Brain microvascular endothelial cell (primary cell): Measurements from ENCODE around the gene HMGXB3.
"Not testable (repeated sequence)": the region's sequence is repeated elsewhere in the genome, so short reads cannot be mapped to it uniquely, and the experiment has no call there.

Experiments
- DNase-seq: peaks from one replicate; pipeline ENCODE4 v3.0.0-alpha.2; 2020
- H3K27ac ChIP-seq: fragments of 250-450 bp; sonication (Bioruptor Pico); 2 replicates; pipeline ENCODE4 v1.5.1; 2020; ENCODE audit warnings: mild to moderate bottlenecking, moderate library complexity
- H3K27me3 ChIP-seq: fragments of 250-450 bp; sonication (Bioruptor Pico); replicated peaks from 2 replicates; pipeline ENCODE4 v1.5.1; 2020; ENCODE audit warnings: mild to moderate bottlenecking
- H3K36me3 ChIP-seq: fragments of 250-450 bp; sonication (Bioruptor Pico); replicated peaks from 2 replicates; pipeline ENCODE4 v1.5.1; 2020; ENCODE audit warnings: mild to moderate bottlenecking
- H3K4me3 ChIP-seq: 2 replicates; pipeline ENCODE4 v1.5.1; 2011; ENCODE audit warnings: low read depth, mild to moderate bottlenecking, control low read depth, low read length, moderate library complexity
- CTCF ChIP-seq: IDR thresholded peaks from 2 replicates; pipeline ENCODE4 v1.5.1; 2011; ENCODE audit warnings: low read depth, mild to moderate bottlenecking, moderate library complexity, low read length, control low read depth, inconsistent platforms; ENCODE audit errors: missing control alignments
- in situ Hi-C: cut with HindIII; loops from 2 replicates; pipeline ENCODE4 v1.10.0; 2017; ENCODE audit warnings: low sequenced_read_pairs, low pct_ligation_motif_present

The HMGXB3 gene

GRCh38 chr5:150043657-150044328, 43.3 kb downstream of the HMGXB3 start:
- H3K27me3 ChIP-seq: no peaks in the 10 kb centered on the region
- in situ Hi-C loops: no loop called here
- DNase-seq: no peak
- TF ChIP-seq CTCF: no peak
- H3K36me3 ChIP-seq: peaks cover 60% of the 10 kb centered on the region
- H3K4me3 ChIP-seq: no peak overlapping the region
- H3K27ac ChIP-seq: peak overlapping the region; percentile 47

GRCh38 chr5:150044329-150044681, 43.8 kb downstream of the HMGXB3 start:
- DNase-seq: peak; percentile 84
- in situ Hi-C loops: no loop called here
- Histone ChIP-seq H3K27me3 (no peaks in the 10 kb centered on the region), H3K36me3 (peaks cover 62% of the 10 kb centered on the region), H3K4me3 (no peak overlapping the region), H3K27ac (peak overlapping the region; percentile 47)
- TF ChIP-seq CTCF: no peak

- DNase-seq: peak; percentile 33
- Histone ChIP-seq H3K27me3 (no peaks in the 10 kb centered on the region), H3K27ac (peak overlapping the region; percentile 47), H3K36me3 (peaks cover 62% of the 10 kb centered on the region), H3K4me3 (no peak overlapping the region)
- in situ Hi-C loops: no loop called here
- TF ChIP-seq CTCF: no peak
Measured at GRCh38 chr5:150044712-150045111, 44.2 kb downstream of the HMGXB3 start.

GRCh38 chr5:150045549-150045948, 45.0 kb downstream of the HMGXB3 start:
- TF ChIP-seq CTCF: peak; percentile 6
- in situ Hi-C loops: no loop called here
- Histone ChIP-seq H3K4me3 (no peak overlapping the region), H3K27me3 (no peaks in the 10 kb centered on the region), H3K36me3 (peaks cover 69% of the 10 kb centered on the region), H3K27ac (no peak overlapping the region)
- no peak for DNase-seq

- no peaks in the 10 kb centered on the region for H3K27me3 ChIP-seq
- DNase-seq: no peak
- H3K4me3 ChIP-seq: no peak overlapping the region
- peaks cover 69% of the 10 kb centered on the region for H3K36me3 ChIP-seq
- H3K27ac ChIP-seq: no peak overlapping the region
- in situ Hi-C loops: no loop called here
- TF ChIP-seq CTCF: no peak
Measured at GRCh38 chr5:150046031-150046430, 45.5 kb downstream of the HMGXB3 start.

GRCh38 chr5:150050172-150050811, 49.8 kb downstream of the HMGXB3 start:
- peaks cover 76% of the 10 kb centered on the region for H3K36me3 ChIP-seq
- H3K27me3 ChIP-seq, H3K4me3 ChIP-seq, in situ Hi-C loops: not testable (repeated sequence)
- H3K27ac ChIP-seq: peak overlapping the region; percentile 28
- DNase-seq: peak; percentile 66
